Measurements from ENCODE around the gene YEATS4. TPM values are rescaled to one million over a fixed set of nuclear protein-coding genes. Genes with fewer than 3 reads are reported as not detected.

Gene YEATS4
- total and polyA plus RNA-seq, 2 donors from 2014 or later = 14.5 to 15.6 TPM

DNA sequence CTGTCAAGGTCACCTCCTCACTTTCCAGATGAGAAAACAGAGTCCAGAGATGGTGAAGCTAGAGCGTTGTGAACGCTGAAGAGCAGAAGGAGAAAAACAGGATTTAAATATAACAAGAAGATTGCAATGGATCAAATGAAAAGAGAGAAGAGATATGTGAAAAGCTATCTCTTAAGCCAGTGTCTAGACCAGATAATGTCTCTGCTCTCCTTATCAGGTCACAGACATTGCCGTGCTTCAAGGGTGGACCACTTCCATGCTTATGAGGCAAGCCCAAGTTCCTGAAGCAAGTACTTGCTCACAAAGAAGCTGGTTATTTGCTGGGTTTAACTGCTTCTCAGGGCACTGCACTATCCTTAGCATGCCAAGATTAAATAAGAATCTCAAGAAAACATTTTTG is 79.0 kb downstream of the YEATS4 start:
- Histone ChIP-seq H3K36me3 (ENCODE audit: control insufficient read depth in 2 of 3, insufficient read depth in 3 of 3, low read length in 3 of 3) (no peaks in the 10 kb centered on the region), H3K4me3 (ENCODE audit: low read length in 3 of 3) (no peak overlapping the region), H3K9ac (ENCODE audit: low read length in 3 of 3) (no peak overlapping the region), H3K4me1 (ENCODE audit: control insufficient read depth in 2 of 3, insufficient read depth in 2 of 3, low read depth in 1 of 3, low read length in 3 of 3) (no peaks in the 10 kb centered on the region), H3K9me3 (ENCODE audit: control insufficient read depth in 2 of 3, insufficient read depth in 1 of 3, low read length in 3 of 3) (no peaks in the 10 kb centered on the region), H3K27me3 (ENCODE audit: control insufficient read depth, insufficient read depth, low read length) (no peaks in the 10 kb centered on the region), H3K27ac (ENCODE audit: low read depth in 2 of 2, low read length in 2 of 2) (no peak overlapping the region)
- DNase-seq = no peak
- intact Hi-C loops (cut with DNase I) = no loop called here
- TF ChIP-seq, protein P1, sequence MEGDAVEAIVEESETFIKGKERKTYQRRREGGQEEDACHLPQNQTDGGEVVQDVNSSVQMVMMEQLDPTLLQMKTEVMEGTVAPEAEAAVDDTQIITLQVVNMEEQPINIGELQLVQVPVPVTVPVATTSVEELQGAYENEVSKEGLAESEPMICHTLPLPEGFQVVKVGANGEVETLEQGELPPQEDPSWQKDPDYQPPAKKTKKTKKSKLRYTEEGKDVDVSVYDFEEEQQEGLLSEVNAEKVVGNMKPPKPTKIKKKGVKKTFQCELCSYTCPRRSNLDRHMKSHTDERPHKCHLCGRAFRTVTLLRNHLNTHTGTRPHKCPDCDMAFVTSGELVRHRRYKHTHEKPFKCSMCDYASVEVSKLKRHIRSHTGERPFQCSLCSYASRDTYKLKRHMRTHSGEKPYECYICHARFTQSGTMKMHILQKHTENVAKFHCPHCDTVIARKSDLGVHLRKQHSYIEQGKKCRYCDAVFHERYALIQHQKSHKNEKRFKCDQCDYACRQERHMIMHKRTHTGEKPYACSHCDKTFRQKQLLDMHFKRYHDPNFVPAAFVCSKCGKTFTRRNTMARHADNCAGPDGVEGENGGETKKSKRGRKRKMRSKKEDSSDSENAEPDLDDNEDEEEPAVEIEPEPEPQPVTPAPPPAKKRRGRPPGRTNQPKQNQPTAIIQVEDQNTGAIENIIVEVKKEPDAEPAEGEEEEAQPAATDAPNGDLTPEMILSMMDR (IDR thresholded peaks at IDR 0.05; ENCODE audit: borderline replicate concordance, extremely low read depth, insufficient read depth) = no peak
- FAIRE-seq = no peak

DNA sequence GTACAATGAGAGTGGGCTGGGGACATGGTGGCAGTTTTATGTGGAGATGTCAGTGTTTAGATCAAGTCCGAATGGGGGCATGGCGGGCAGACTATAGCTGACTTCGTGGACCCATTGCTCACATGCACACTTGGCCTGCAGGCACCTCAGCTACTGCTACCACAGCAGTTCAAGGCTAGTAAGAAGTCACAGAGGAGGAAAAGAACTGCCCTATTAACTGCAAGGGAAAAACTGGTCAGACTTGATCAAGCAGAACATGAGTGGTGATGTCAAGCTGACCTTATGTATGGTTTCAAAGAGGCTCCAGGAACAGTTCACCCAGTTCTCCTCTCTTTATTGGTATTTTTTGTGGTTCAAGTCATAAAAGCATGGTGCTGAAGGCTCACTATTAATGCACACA is 80.5 kb downstream of the YEATS4 start:
- DNase-seq (peak in 2 of 5 donors; percentile 17 to 27), FAIRE-seq (no peak)
- Histone ChIP-seq H3K9ac (ENCODE audit: low read length in 3 of 3) (no peak overlapping the region), H3K36me3 (ENCODE audit: control insufficient read depth in 2 of 3, insufficient read depth in 3 of 3, low read length in 3 of 3) (no peaks in the 10 kb centered on the region), H3K27me3 (ENCODE audit: control insufficient read depth, insufficient read depth, low read length) (no peaks in the 10 kb centered on the region), H3K4me1 (ENCODE audit: control insufficient read depth in 2 of 3, insufficient read depth in 2 of 3, low read depth in 1 of 3, low read length in 3 of 3) (no peaks in the 10 kb centered on the region), H3K27ac (ENCODE audit: low read depth in 2 of 2, low read length in 2 of 2) (peak overlapping the region in 1 of 2 donors; percentile 13), H3K4me3 (ENCODE audit: low read length in 3 of 3) (no peak overlapping the region), H3K9me3 (ENCODE audit: control insufficient read depth in 2 of 3, insufficient read depth in 1 of 3, low read length in 3 of 3) (no peaks in the 10 kb centered on the region)
- intact Hi-C loops (cut with DNase I) = no loop called here
- TF ChIP-seq, protein P1 (IDR thresholded peaks at IDR 0.05; ENCODE audit: borderline replicate concordance, extremely low read depth, insufficient read depth) = no peak

Other genes with a start within 250 kb of the YEATS4 start
- 57.3 TPM for gene CPSF6, start 120.2 kb upstream of the YEATS4 start, total RNA-seq
- gene CPSF6, start 120.2 kb upstream of the YEATS4 start, polyA plus RNA-seq (ENCODE audit: insufficient read depth, low read depth, low replicate concordance) = 21.0 TPM
- 70.9 TPM for gene LYZ, start 11.4 kb upstream of the YEATS4 start, total RNA-seq
- gene LYZ, start 11.4 kb upstream of the YEATS4 start, polyA plus RNA-seq (ENCODE audit: insufficient read depth, low read depth, low replicate concordance) = 7.1 TPM
- 31.4 TPM for gene FRS2, start 110.6 kb downstream of the YEATS4 start, total RNA-seq
- 4.6 TPM for gene FRS2, start 110.6 kb downstream of the YEATS4 start, polyA plus RNA-seq (ENCODE audit: insufficient read depth, low read depth, low replicate concordance)
- gene CCT2, start 225.7 kb downstream of the YEATS4 start, total RNA-seq = 117 TPM
- 125 TPM for gene CCT2, start 225.7 kb downstream of the YEATS4 start, polyA plus RNA-seq (ENCODE audit: insufficient read depth, low read depth, low replicate concordance)